Esophagus muscularis mucosa (tissue), 4 donors: ENCODE data around the gene PIK3R2. TPM values are rescaled to one million over a fixed set of nuclear protein-coding genes. Genes with fewer than 3 reads are reported as not detected.

ENCODE experiments used
- DNase-seq: peaks from one replicate; pipeline ENCODE4 v3.0.0-alpha.2; 2017; ENCODE audit errors: extremely low spot score
- H3K27ac ChIP-seq, 4 donors: fragments of 200-600 bp; sonication (generic); replicated peaks in 1 of 4; 1 replicate in 3 of 4; 2 replicates in 1 of 4; pipeline ENCODE4 v1.5.1; 2016 to 2019; ENCODE audit warnings: mild to moderate bottlenecking in 1 of 4
- H3K27me3 ChIP-seq, 4 donors: fragments of 200-600 bp; sonication (generic); one replicate each; pipeline versions ENCODE4 v1.5.1 to v1.6.0; 2016 to 2019
- H3K36me3 ChIP-seq, 4 donors: fragments of 200-600 bp; sonication (generic); one replicate each; pipeline ENCODE4 v1.5.1; 2016 to 2019
- H3K4me1 ChIP-seq, 4 donors: fragments of 200-600 bp; sonication (generic); one replicate each; pipeline ENCODE4 v1.5.1; 2016 to 2019
- H3K4me3 ChIP-seq, 4 donors: fragments of 200-600 bp; sonication (generic); 1 replicate in 2 of 4; 2 replicates in 2 of 4; pipeline ENCODE4 v1.5.1; 2016 to 2019; ENCODE audit warnings: mild to moderate bottlenecking in 4 of 4, moderate library complexity in 1 of 4
- H3K9me3 ChIP-seq, 4 donors: fragments of 200-600 bp; sonication (generic); 1 replicate in 3 of 4; 2 replicates in 1 of 4; pipeline ENCODE4 v1.5.1; 2016 to 2019
- CTCF ChIP-seq, 3 experiments: fragments of 200-600 bp in 2 of 3; fragments of 450-650 bp in 1 of 3; sonication (generic) in 2 of 3; IDR thresholded peaks; one replicate each; pipeline ENCODE4 v1.5.1; 2017 to 2019; ENCODE audit warnings: antibody characterized with exemption in 3 of 3, mild to moderate bottlenecking in 2 of 3, moderate library complexity in 1 of 3
- EP300 ChIP-seq: sonication (generic); formaldehyde crosslinking; IDR thresholded peaks from one replicate; pipeline ENCODE4 v1.6.1; 2017; ENCODE audit warnings: antibody characterized with exemption
- POLR2A ChIP-seq: fragments of 450-650 bp; IDR thresholded peaks from one replicate; pipeline ENCODE4 v1.6.1; 2017; ENCODE audit warnings: antibody characterized with exemption, moderate library complexity, mild to moderate bottlenecking, low read depth
- POLR2AphosphoS5 ChIP-seq, 2 donors: sonication (generic); formaldehyde crosslinking; IDR thresholded peaks; one replicate each; pipeline ENCODE4 v1.6.1; 2017; ENCODE audit warnings: antibody characterized with exemption in 2 of 2
- WGBS: methylation state at CpG from one replicate; pipeline ENCODE4 v1.1.5; 2018; 5-methylcytosine and 5-hydroxymethylcytosine counted together
- intact Hi-C: fragments of 100-400 bp; cut with DNase I; formaldehyde crosslinking; loops from one replicate; pipeline ENCODE4 v1.15.1; 2023
- total RNA-seq, 4 donors: library from RNA; depleted of rRNA; stranded (reverse); fragments of >200 nt; gene quantifications; one replicate each; pipeline versions ENCODE4 v1.1.0 to v1.2.1, GENCODE V29; 2016

PIK3R2 gene
- total RNA-seq, 4 donors from 2014 or later, result 4.2 to 32.2 (median 19.4) TPM

GRCh38 chr19:18197941-18198340 lies 45.0 kb downstream of the PIK3R2 start:
- intact Hi-C loops, result no loop called here
- TF ChIP-seq POLR2A, result no peak
- no peak for TF ChIP-seq EP300
- TF ChIP-seq CTCF (IDR thresholded peaks at IDR 0.05), result no peak
- no peak for TF ChIP-seq POLR2AphosphoS5 (IDR thresholded peaks at IDR 0.05)
- H3K36me3 ChIP-seq, result peaks cover 14 to 60% (median 48%) of the 10 kb centered on the region in 4 donors
- H3K9me3 ChIP-seq, result no peaks in the 10 kb centered on the region
- WGBS, result 76% methylated on average over 6 of the region's 6 CpGs
- H3K4me3 ChIP-seq, result no peak overlapping the region
- peak overlapping the region in 1 of 4 donors; percentile 90 for H3K27ac ChIP-seq
- no peak for DNase-seq
- no peaks in the 10 kb centered on the region for H3K27me3 ChIP-seq
- H3K4me1 ChIP-seq, result peaks cover 18 to 34% (median 31%) of the 10 kb centered on the region in 4 donors

GRCh38 chr19:18198374-18198773 lies 45.4 kb downstream of the PIK3R2 start:
- H3K36me3 ChIP-seq, result peaks cover 14 to 60% (median 48%) of the 10 kb centered on the region in 4 donors
- intact Hi-C loops, result no loop called here
- no peak for DNase-seq
- peaks cover 22 to 38% (median 35%) of the 10 kb centered on the region in 4 donors for H3K4me1 ChIP-seq
- H3K27ac ChIP-seq, result no peak overlapping the region
- no peaks in the 10 kb centered on the region for H3K27me3 ChIP-seq
- 92% methylated on average over 6 of the region's 6 CpGs for WGBS
- H3K9me3 ChIP-seq, result no peaks in the 10 kb centered on the region
- H3K4me3 ChIP-seq, result no peak overlapping the region
- TF ChIP-seq POLR2AphosphoS5 (IDR thresholded peaks at IDR 0.05) (no peak), CTCF (IDR thresholded peaks at IDR 0.05) (no peak), POLR2A (no peak), EP300 (no peak)

GRCh38 chr19:18202397-18202777 lies 49.4 kb downstream of the PIK3R2 start:
- Histone ChIP-seq H3K9me3 (no peaks in the 10 kb centered on the region), H3K27me3 (no peaks in the 10 kb centered on the region), H3K36me3 (peaks cover 4 to 38% (median 30%) of the 10 kb centered on the region in 4 donors), H3K4me1 (peaks cover 20 to 33% (median 30%) of the 10 kb centered on the region in 4 donors), H3K4me3 (no peak overlapping the region), H3K27ac (peak overlapping the region in 3 of 4 donors; percentile 32 to 98 (median 92))
- DNase-seq, result no peak
- TF ChIP-seq POLR2AphosphoS5 (IDR thresholded peaks at IDR 0.05) (no peak), EP300 (no peak), CTCF (IDR thresholded peaks at IDR 0.05) (no peak), POLR2A (no peak)
- intact Hi-C loops, result loop anchor here (10.0 kb wide), 1 partner anchor 122 kb away; the partner anchor contains the start of gene LSM4
- WGBS, result 83% methylated on average over 24 of the region's 24 CpGs

- intact Hi-C loops, result loop anchor here (10.0 kb wide), 1 partner anchor 122 kb away; the partner anchor contains the start of gene LSM4
- peak overlapping the region; percentile 32 to 98 (median 88) for H3K27ac ChIP-seq
- TF ChIP-seq POLR2AphosphoS5 (IDR thresholded peaks at IDR 0.05), result no peak
- peak; percentile 12 to 37 (median 27) for TF ChIP-seq CTCF (IDR thresholded peaks at IDR 0.05)
- no peaks in the 10 kb centered on the region for H3K27me3 ChIP-seq
- H3K9me3 ChIP-seq, result no peaks in the 10 kb centered on the region
- whole genome bisulfite sequencing, result 28% methylated on average over 3 of the region's 32 CpGs
- H3K4me3 ChIP-seq, result peak overlapping the region; percentile 69 to 79 (median 75)
- DNase-seq, result no peak
- H3K36me3 ChIP-seq, result peaks cover 4 to 35% (median 27%) of the 10 kb centered on the region in 4 donors
- peaks cover 20 to 34% (median 31%) of the 10 kb centered on the region in 4 donors for H3K4me1 ChIP-seq
Measured at GRCh38 chr19:18202778-18203407, 49.9 kb downstream of the PIK3R2 start.
